ENCODE results near the gene PRSS50. TPM values are rescaled to one million over a fixed set of nuclear protein-coding genes. Genes with fewer than 3 reads are reported as not detected.

PRSS50 gene
- total RNA-seq, 4 donors from 2014 or later: 0.21 to 0.55 TPM; not detected in 2

DNA sequence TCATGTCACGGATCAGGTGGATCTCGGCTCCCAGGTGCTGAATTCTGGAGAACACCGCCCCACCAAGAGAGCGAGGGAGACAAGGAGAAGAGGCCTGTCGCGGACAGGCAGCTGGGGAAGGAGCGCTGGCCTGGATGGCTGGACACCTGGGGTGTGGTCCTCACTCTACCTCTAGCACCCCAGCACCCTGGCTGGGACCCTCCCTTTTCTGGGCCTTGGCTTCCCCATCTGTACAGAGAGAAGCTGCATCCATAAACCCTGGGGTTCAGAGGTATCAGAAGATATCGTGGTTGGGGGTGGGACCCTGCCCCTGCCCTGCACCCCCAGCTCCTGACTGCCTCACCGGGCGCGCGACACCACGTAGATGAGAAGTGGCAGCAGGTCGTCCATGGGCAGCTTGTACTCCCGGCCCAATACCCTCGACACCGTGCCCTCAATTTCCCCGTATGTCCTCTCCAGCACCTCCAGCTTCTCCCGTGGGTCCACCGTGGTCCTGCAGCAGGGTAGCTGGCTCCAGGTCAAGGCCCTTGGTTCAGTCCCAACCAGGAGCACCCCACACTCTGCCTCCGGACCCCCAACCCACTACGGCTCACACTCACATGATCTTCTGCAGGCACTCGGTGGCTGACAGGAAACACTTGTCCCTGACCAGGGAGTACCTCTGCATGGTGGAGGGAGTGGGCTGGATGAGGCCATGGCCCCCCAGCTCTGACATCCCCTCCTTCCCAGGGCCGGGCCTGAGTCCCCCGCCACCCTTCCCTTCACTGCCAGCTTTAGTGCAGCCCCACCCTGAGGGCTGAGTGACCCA lies 45.9 kb downstream of the PRSS50 start:
- peak; percentile 12 for DNase-seq
- TF ChIP-seq CTCF (IDR thresholded peaks at IDR 0.05): no peak
- TF ChIP-seq POLR2A (IDR thresholded peaks at IDR 0.05): no peak
- no peaks in the 10 kb centered on the region for H3K36me3 ChIP-seq
- H3K27ac ChIP-seq: no peak overlapping the region
- no peaks in the 10 kb centered on the region for H3K27me3 ChIP-seq
- intact Hi-C loops (cut with DNase I; ENCODE audit: low total_unique reads): no loop called here
- H3K4me3 ChIP-seq: no peak overlapping the region
- H3K4me1 ChIP-seq: no peaks in the 10 kb centered on the region
- H3K9me3 ChIP-seq: no peaks in the 10 kb centered on the region

GRCh38 chr3:46670891-46671427 lies 46.7 kb downstream of the PRSS50 start:
- no peaks in the 10 kb centered on the region for H3K27me3 ChIP-seq
- DNase-seq: peak; percentile 7 to 8

DNA sequence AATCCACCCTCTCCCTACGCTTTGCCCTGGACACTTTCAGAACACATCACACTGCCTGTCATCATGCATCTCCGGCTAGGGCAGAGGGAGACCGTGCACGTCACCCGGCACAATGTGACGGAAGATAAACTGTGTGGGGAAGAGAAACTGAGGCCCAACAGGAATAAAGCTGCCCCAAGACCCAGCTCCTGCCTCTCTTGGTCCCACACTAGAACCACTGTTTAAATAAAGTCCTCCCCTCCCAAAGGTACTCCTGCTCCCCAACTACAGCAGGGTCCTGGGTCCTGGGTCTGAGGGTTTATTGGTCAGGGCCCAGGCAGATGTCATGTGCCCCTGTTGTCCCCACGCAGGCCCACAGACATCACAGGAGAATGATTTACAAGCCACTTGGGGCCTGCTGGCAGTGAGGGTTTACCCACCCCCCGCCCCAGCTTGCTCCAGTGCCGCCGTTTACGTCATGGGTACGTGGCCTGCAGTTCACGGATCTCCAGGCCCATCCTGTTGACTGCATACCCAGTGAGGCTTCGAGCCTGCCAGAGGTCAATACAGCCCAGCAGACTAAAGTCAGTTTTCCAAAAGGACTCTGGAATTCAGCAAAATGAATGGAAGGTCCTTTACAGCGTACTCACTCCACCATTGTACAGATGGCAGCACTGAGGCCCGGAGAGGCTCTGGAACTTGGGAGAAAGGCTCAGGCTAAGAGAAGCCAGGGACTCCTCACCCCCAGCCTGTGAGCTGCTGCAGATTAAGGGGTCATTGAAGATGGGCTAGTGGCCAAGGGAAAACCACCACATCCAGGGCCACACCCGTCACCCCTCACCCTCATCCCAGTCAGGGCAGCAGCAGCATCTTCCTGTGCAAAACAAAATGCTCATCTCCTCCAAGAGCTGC lies 47.4 kb downstream of the PRSS50 start:
- Histone ChIP-seq H3K36me3 (no peaks in the 10 kb centered on the region), H3K4me3 (no peak overlapping the region), H3K4me1 (no peaks in the 10 kb centered on the region), H3K27me3 (no peaks in the 10 kb centered on the region), H3K9me3 (no peaks in the 10 kb centered on the region), H3K27ac (no peak overlapping the region)
- TF ChIP-seq CTCF (IDR thresholded peaks at IDR 0.05) (no peak), POLR2A (IDR thresholded peaks at IDR 0.05) (no peak)
- intact Hi-C loops (cut with DNase I; ENCODE audit: low total_unique reads): no loop called here
- peak; percentile 6 to 12 for DNase-seq

More at GRCh38 chr3:46670891-46671427, 46.7 kb downstream of the PRSS50 start:
- H3K4me1 ChIP-seq: no peaks in the 10 kb centered on the region
- TF ChIP-seq POLR2A (IDR thresholded peaks at IDR 0.05) (no peak), CTCF (IDR thresholded peaks at IDR 0.05) (no peak)
- no peak overlapping the region for H3K27ac ChIP-seq
- intact Hi-C loops (cut with DNase I; ENCODE audit: low total_unique reads): no loop called here
- H3K36me3 ChIP-seq: no peaks in the 10 kb centered on the region
- H3K4me3 ChIP-seq: no peak overlapping the region
- H3K9me3 ChIP-seq: no peaks in the 10 kb centered on the region

- Histone ChIP-seq H3K27ac (no peak overlapping the region), H3K27me3 (no peaks in the 10 kb centered on the region), H3K36me3 (no peaks in the 10 kb centered on the region), H3K4me3 (no peak overlapping the region), H3K9me3 (no peaks in the 10 kb centered on the region), H3K4me1 (no peaks in the 10 kb centered on the region)
- intact Hi-C loops (cut with DNase I; ENCODE audit: low total_unique reads): no loop called here
- no peak for TF ChIP-seq CTCF (IDR thresholded peaks at IDR 0.05)
- peak in 1 of 2 donors; percentile 8 for DNase-seq
Observed at GRCh38 chr3:46669191-46669999, 48.3 kb downstream of the PRSS50 start.

All from uterus (tissue), 4 donors.